D341Med (cell line): Measurements from ENCODE around the gene LAMB4.

Experiments
- DNase-seq: peaks from one replicate; pipeline ENCODE4 v3.0.0; 2012; ENCODE audit warnings: low spot score

LAMB4 gene

DNA sequence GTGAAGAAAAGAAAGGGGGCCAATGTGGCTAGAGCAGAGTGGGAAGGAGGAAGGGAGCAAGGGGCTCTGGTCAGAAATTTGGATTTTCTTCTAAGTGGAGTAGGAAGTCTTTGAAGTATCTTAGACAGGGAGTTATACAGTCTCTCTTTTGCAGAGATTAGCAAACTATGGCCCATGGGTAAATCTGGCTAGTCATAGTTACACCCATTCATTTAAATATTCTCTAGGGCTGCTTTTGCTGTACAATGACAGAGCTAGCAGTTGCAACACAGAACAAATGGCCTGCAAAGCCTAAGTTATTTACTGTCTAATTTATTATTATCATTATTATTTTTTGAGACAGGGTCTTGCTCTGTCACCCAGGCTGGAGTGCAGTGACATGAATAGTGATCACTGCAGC, 10.5 kb upstream of the LAMB4 start:
- no peak for DNase-seq

- no peak for DNase-seq
Measured at GRCh38 chr7:108138911-108139310, 8.8 kb upstream of the LAMB4 start.

DNA sequence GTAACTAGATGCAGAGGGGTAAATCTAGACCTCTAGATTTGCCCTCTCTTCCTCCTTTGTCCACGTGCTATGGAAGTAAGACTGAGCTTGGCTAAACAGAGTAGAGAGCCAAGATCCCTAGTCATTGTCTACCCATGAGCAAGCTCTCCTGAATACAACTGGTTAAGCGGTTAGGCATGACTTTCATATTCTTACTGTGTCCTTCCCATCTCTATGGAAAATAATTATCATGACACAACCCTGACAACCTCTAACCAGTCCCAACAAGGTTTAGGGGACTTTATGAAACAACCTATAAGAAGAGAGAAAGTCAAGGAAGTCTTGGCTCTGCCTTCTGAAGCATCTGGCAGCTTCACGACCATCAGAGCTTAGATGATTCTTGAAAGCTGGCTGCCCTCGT, 7.8 kb upstream of the LAMB4 start:
- DNase-seq = no peak

- no peak for DNase-seq
Measured at GRCh38 chr7:108137040-108137439, 6.9 kb upstream of the LAMB4 start.

DNA sequence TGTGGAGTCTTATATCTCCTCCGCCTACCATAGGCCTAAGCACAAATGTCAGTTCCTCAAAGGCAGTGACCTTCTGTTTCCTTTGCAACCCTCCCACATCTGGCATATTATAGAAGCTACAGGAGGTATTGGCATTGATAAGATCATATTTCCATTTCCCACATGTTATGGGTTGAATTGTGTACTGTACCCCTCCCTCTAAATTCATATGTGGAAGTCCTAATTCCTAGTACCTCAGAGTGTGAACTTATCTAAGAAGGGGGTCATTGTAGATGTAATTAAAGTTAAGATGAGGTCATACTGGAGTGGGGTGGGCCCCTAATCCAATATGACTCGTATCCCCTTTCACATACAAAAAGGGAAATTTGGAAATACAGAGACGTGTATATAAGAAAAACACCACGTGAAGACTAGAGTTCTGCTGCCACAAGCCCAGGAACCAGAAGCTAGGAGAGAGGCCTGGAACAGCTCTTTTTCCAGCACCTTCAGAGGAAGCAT, 6.1 kb upstream of the LAMB4 start:
- no peak for DNase-seq

DNA sequence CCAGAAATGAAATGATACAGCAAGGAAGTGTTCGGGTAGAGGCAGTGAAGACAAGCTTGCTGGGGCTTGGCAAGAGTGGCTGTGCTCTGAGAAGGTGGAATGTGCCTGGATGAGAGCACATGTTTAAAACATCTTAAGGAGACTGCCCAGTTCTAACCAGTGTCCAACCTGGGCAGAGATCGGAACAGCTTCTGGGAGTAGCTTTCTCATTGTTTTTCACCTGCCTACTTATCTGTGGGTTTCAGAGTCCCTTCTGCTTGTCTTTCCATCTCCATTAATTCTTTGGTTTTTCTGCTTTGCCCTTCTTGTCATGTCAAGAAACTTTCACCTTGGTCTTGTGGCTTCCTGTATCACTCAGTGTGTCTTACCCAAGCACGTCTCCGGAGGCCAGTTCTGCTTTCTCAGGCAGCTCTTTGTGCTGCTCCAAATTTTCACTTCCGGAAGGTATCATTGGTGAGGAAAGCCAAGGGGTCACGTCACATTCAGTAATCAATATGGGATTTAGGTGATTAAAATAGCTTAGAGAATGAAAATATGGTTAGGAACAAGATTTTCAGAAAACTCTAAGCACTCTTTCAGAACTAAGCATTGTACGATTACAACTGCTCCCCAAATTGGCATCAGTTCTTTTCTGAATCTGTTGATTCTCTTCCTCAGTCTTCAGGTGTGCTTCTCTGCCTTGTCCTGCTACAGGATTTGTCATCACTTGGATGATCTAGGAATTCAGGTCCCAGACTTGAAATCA, 5.5 kb upstream of the LAMB4 start:
- DNase-seq = no peak

DNA sequence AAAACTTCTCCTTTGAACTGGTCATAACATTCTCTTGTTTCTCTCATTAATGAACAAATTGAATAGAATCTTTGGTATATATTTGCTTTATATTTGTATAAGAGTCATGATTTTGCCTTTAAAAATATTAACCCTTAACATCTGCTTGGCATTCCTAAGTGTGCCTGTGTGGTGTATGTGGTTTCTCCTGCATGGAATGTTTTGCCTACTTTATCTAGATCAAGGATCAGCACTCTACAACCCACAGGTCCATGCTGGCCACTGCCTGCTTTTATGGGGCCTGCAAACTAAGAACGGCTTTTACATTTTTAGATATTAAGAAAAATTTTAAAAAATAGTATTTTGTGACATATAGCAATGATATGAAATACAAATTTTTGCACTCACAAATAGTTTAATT, 4.3 kb upstream of the LAMB4 start:
- DNase-seq = no peak

DNA sequence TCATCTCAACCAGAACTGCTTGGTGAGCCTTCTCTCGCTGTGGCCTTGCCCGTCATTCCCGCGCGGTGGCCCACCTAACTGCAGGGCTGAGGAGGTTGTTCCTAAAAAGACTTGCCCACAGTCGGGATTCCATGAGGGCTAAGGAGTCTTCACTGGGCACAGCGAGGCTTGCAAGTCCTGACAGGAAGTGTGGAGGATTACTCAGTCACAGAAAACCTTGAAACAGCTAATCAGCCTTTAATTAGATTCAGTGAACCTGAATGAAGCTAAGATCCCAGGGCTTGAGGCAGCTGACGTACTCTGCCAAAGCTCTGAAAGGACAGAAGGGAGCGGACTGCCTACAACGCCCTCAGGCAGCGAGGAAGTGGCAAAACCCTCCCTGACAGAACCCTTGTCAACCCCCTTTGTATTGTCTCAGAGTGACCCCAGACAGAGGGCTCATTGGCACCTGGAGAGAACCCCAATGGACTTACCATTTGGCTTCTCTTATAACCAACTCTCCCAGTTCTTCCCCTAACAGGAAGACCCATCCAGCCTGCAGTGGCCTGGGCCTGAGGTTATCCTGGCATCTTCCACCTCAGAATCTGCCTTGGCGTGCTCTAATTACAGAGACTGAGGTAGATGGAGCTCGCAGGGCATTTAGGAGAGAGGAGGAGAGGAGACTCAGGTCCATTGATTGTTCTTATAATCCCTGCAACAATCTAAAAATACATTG, 2.5 kb upstream of the LAMB4 start:
- DNase-seq = no peak

- DNase-seq = no peak
Measured at GRCh38 chr7:108129018-108129965, 869 bp downstream of the LAMB4 start.

DNA sequence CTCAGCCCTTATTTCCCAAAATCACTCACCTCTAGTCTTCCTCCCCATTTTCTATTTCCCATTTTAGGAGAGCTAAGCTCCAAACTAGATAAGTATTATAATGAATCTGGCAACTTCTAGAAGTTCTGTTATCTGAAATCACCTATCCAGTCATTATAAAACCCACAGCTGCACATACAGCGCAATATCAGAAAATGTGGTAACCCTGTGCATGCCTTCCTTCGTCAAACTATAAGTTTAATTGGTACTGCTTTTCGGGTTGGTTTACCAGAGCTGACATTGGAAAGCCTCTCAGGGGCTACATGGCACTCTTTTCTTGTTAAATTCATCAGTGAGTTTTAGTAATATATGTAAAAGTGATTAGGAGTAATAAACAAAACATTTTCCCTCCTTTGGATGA, 1.6 kb downstream of the LAMB4 start:
- DNase-seq = no peak

DNA sequence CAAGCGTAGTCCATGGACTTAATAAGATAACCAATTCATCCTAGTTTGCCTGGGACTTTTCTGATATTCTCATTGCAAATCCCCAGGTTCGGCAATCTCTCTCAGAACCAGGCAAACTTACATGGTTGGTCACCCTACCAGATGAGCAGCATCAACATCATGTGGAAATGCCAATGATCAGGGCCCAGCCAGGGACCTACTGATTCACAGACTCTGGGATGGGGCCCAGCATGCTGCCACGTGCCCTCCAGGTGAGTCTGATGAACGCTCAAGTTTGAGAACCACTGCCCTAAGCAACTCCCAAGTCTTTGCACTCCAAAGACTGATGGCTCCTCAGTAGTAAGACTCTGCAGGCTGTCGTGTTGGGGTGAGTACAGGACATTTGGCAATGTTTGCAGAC, 2.7 kb downstream of the LAMB4 start:
- DNase-seq = no peak

GRCh38 chr7:108124820-108125219, 5.3 kb downstream of the LAMB4 start:
- DNase-seq = no peak

DNA sequence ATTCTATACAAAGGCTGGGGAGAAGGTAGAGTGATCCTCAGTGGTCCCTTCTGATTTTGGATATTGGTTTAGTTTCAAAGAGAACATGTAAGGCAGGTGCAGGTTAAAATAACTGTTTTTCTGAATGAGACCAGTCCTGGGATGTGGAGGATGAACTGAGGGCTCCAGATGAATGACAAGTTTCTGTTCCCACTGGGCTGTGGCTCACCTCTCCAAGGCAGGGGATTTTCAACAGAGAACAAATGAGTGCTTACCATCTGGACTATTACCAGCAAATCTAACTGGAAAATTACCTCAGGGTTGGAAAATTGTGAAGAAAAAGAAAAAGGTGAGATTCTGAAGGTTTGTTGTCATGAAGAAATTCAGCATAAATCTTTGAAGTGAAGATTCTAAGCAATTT, 8.0 kb downstream of the LAMB4 start:
- DNase-seq = no peak

GRCh38 chr7:108120933-108121332, 9.2 kb downstream of the LAMB4 start:
- no peak for DNase-seq

DNA sequence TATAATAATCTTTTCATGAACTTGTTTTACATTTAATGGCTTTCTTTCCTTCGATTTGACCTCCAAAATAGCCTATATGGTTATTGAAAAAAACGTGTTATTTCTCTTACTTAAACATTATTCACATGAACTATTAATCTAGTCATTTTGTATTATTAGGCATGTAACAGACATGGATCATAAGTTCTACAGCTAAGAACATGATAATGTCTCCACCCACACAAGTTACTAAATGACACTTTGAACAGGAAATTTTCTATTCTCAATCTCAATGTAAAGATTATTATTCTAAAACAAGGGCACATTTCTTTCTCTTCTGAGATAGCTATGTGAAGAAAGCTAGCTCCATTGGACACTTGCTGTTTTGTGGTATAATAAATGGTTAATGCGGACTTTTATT, 10.0 kb downstream of the LAMB4 start:
- no peak for DNase-seq

- no peak for DNase-seq
Measured at GRCh38 chr7:108118959-108119358, 11.2 kb downstream of the LAMB4 start.

GRCh38 chr7:108114117-108114841, 15.9 kb downstream of the LAMB4 start:
- DNase-seq = peak; percentile 54

GRCh38 chr7:108112683-108113082, 17.5 kb downstream of the LAMB4 start:
- no peak for DNase-seq

GRCh38 chr7:108109221-108109908, 20.8 kb downstream of the LAMB4 start:
- DNase-seq = peak; percentile 57

DNA sequence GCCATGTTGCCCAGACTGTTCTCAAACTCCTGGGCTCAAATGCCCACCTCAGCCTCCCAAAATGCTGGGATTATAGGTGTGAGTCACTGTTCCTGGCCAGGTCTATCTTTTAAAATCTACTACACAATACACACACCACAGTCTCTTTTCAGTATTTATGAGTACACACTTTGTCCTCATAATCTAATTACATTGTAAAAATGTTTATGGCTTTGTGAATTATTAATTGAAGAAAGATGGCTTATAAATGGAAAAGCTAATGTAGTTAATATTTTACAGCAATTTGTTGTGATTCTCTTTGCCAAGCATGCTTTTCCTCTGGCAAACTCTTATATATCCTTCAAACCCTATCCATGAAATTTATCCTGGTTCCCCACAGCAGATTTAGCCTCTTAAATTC, 22.0 kb downstream of the LAMB4 start:
- no peak for DNase-seq

DNA sequence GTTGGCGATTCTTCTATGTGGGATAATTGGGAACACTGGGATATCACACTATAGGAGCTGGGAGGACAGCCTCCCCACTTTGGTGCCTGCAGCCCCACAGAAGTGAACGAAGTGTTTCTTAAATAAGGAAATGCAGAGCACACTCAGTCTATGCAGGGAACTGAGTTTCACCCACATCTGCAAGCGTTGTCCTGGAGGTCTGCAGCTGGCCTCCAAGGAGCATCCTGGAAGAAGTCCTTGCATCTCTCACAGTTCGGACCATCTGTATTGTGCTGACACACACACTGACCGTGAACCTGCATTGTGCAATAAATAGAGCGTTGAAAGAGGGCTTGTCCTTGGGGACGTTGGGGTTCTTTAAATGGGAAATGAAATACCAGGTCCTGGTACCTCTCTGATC, 25.8 kb downstream of the LAMB4 start:
- no peak for DNase-seq
